ENCODE data around the gene CARMIL1.

DNA sequence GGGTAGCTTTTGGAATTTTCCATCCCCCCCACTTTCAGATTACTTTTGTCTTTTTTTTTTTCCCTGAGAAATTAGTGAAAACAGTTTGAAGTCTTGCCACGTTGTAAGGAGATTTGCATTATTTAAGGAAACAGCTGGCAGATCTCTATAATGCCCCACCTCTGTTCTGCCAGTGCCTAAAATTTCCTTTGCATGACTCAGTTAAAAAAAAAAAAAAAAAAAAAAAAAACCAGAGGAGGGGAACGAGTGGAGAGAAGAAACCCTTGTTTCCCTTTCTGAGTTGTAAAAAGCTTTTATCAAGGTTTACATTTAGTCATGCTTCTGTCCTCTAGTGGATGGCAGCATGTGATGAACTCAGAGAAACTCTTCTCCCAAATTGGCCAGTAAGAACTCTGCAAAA is 33.5 kb downstream of the CARMIL1 start:
- TF ChIP-seq CTCF (IDR thresholded peaks at IDR 0.05): no peak
- TF ChIP-seq POLR2A (IDR thresholded peaks at IDR 0.05): no peak
- TF ChIP-seq POLR2AphosphoS5 (IDR thresholded peaks at IDR 0.05; ENCODE audit: insufficient read depth in 1 of 2, low read depth in 1 of 2): no peak
